B cell (primary cell): ENCODE results near the gene ASTE1. TPM values are rescaled to one million over a fixed set of nuclear protein-coding genes. Genes with fewer than 3 reads are reported as not detected.

ENCODE experiments used
- ATAC-seq: fragments of 200-7000 bp; cut with Tn5 transposase; one replicate; pipeline ENCODE4 v1.10.0; 2021; ENCODE audit warnings: low read depth, mild to moderate bottlenecking, moderate number of reproducible peaks, moderate library complexity
- CTCF ChIA-PET: fragments of 350-600 bp; sonication (Branson Sonifier 250); formaldehyde crosslinking; loops from one replicate; lab custom pipeline; 2021; ENCODE audit warnings: antibody characterized with exemption, inconsistent platforms; lab: Charles Lee
- POLR2A ChIA-PET: fragments of 350-600 bp; sonication (Branson Sonifier 250); formaldehyde crosslinking; loops from one replicate; lab custom pipeline; 2021; ENCODE audit warnings: antibody characterized with exemption; lab: Charles Lee
- DNase-seq: peaks from one replicate; pipeline ENCODE4 v3.0.0; 2013
- H2AFZ ChIP-seq: 2 replicates; pipeline ENCODE4 v1.6.1; 2012; ENCODE audit warnings: mild to moderate bottlenecking, low read depth, low read length; ENCODE audit not compliant: insufficient read depth, poor library complexity, severe bottlenecking
- H3K27ac ChIP-seq, 2 donors: 1 replicate in 1 of 2; 2 replicates in 1 of 2; pipeline ENCODE4 v1.5.1; 2012 to 2013; ENCODE audit warnings: low read length in 2 of 2, mild to moderate bottlenecking in 2 of 2, moderate library complexity in 1 of 2
- H3K27me3 ChIP-seq, 4 experiments: fragments of 200-600 bp in 1 of 4; sonication (generic) in 1 of 4; replicated peaks in 1 of 4; 1 replicate in 2 of 4; 2 replicates in 2 of 4; pipeline versions ENCODE4 v1.6.1 to v1.7.0; 2013 to 2016; ENCODE audit warnings: low read length in 3 of 4, mild to moderate bottlenecking in 2 of 4, mixed read lengths in 1 of 4, moderate library complexity in 1 of 4; ENCODE audit not compliant: insufficient read depth in 4 of 4, control insufficient read depth in 3 of 4; ENCODE audit errors: control extremely low read depth in 1 of 4
- H3K36me3 ChIP-seq, 2 experiments: replicated peaks in 1 of 2; 1 replicate in 1 of 2; 2 replicates in 1 of 2; pipeline versions ENCODE4 v1.6.1 to v1.7.1; 2013; ENCODE audit warnings: low read length in 1 of 2; ENCODE audit not compliant: insufficient read depth in 2 of 2, control insufficient read depth in 1 of 2; ENCODE audit errors: control extremely low read depth in 1 of 2, extremely low read depth in 1 of 2
- H3K4me1 ChIP-seq, 2 donors: fragments of 200-600 bp in 1 of 2; sonication (generic) in 1 of 2; 1 replicate in 1 of 2; 2 replicates in 1 of 2; pipeline versions ENCODE4 v1.5.1 to v1.6.1; 2013 to 2017; ENCODE audit warnings: low read length in 2 of 2; ENCODE audit not compliant: control insufficient read depth in 2 of 2, insufficient read depth in 2 of 2
- H3K4me2 ChIP-seq: replicated peaks from 2 replicates; pipeline ENCODE3; 2012; ENCODE audit warnings: mild to moderate bottlenecking, low read depth, low read length; ENCODE audit not compliant: poor library complexity, severe bottlenecking
- H3K4me3 ChIP-seq, 5 experiments: fragments of 200-600 bp in 1 of 5; sonication (generic) in 1 of 5; 1 replicate in 3 of 5; 2 replicates in 2 of 5; pipeline versions ENCODE4 v1.5.1 to v1.7.0; 2011 to 2016; ENCODE audit warnings: low read length in 4 of 5, mild to moderate bottlenecking in 4 of 5, low read depth in 2 of 5, control low read depth in 1 of 5, moderate library complexity in 1 of 5; ENCODE audit not compliant: insufficient read depth in 1 of 5; ENCODE audit errors: control extremely low read depth in 1 of 5, extremely low read depth in 1 of 5
- H3K79me2 ChIP-seq: fragments of 200-600 bp; sonication (generic); one replicate; pipeline ENCODE4 v1.6.0; 2016; ENCODE audit warnings: low read length; ENCODE audit not compliant: control insufficient read depth, insufficient read depth
- H3K9ac ChIP-seq: fragments of 200-600 bp; sonication (generic); 2 replicates; pipeline ENCODE4 v1.6.1; 2017; ENCODE audit warnings: mild to moderate bottlenecking, low read length, moderate library complexity
- H3K9me3 ChIP-seq, 3 donors: one replicate each; pipeline versions ENCODE4 v1.6.1 to v1.7.1; 2013; ENCODE audit warnings: low read length in 2 of 3; ENCODE audit not compliant: control insufficient read depth in 2 of 3, insufficient read depth in 1 of 3; ENCODE audit errors: control extremely low read depth in 1 of 3
- H4K20me1 ChIP-seq: 2 replicates; pipeline ENCODE4 v1.6.0; 2012; ENCODE audit warnings: mild to moderate bottlenecking, low read length; ENCODE audit not compliant: insufficient read depth, control insufficient read depth, poor library complexity, severe bottlenecking
- H3K27ac Mint-ChIP-seq: one replicate; pipeline ENCODE4 v1.8.0; 2021; ENCODE audit warnings: mixed read lengths
- H3K27me3 Mint-ChIP-seq: one replicate; pipeline ENCODE4 v1.8.0; 2021; ENCODE audit warnings: mixed read lengths
- H3K4me1 Mint-ChIP-seq: one replicate; pipeline ENCODE4 v1.8.0; 2021; ENCODE audit warnings: mixed read lengths
- H3K4me3 Mint-ChIP-seq: one replicate; pipeline ENCODE4 v1.8.0; 2021; ENCODE audit warnings: mixed read lengths
- H3K9me3 Mint-ChIP-seq: one replicate; pipeline ENCODE4 v1.8.0; 2022; ENCODE audit warnings: mixed read lengths; ENCODE audit not compliant: insufficient read depth
- EZH2 ChIP-seq: IDR thresholded peaks from 2 replicates; pipeline ENCODE4 v1.6.1; 2012; ENCODE audit warnings: borderline replicate concordance, low read depth, mild to moderate bottlenecking, moderate library complexity, low read length; ENCODE audit not compliant: insufficient read depth, poor library complexity, severe bottlenecking
- WGBS: methylation state at CpG from one replicate; pipeline ENCODE4 v1.1.5; 2013; ENCODE audit warnings: missing lambda C conversion rate; ENCODE audit not compliant: insufficient coverage; 5-methylcytosine and 5-hydroxymethylcytosine counted together
- intact Hi-C: fragments of 100-400 bp; cut with micrococcal nuclease; formaldehyde crosslinking; loops from one replicate; pipeline ENCODE4 v1.10.0; 2022
- polyA plus RNA-seq: library from polyadenylated mRNA; depleted of rRNA; stranded (reverse); fragments of >200 nt; gene quantifications from 2 replicates; pipeline ENCODE4 v1.2.3, GENCODE V29; 2012
- total RNA-seq, 2 donors: library from RNA; stranded (reverse); fragments of 120-200 nt in 1 of 2; gene quantifications; 1 replicate in 1 of 2; 2 replicates in 1 of 2; pipeline versions ENCODE4 v1.2.3 to v1.2.4, GENCODE V29; 2013 to 2022
- TF ChIP-seq, protein P1 (sequence below): fragments of 200-600 bp; IDR thresholded peaks from one replicate; pipeline ENCODE4 v1.8.0; 2022; ENCODE audit warnings: antibody characterized with exemption, mild to moderate bottlenecking

The ASTE1 gene
- total and polyA plus RNA-seq, 2 donors (not counting 1 experiment from before 2014, with no cell fraction given): 7.3 to 21.8 TPM

DNA sequence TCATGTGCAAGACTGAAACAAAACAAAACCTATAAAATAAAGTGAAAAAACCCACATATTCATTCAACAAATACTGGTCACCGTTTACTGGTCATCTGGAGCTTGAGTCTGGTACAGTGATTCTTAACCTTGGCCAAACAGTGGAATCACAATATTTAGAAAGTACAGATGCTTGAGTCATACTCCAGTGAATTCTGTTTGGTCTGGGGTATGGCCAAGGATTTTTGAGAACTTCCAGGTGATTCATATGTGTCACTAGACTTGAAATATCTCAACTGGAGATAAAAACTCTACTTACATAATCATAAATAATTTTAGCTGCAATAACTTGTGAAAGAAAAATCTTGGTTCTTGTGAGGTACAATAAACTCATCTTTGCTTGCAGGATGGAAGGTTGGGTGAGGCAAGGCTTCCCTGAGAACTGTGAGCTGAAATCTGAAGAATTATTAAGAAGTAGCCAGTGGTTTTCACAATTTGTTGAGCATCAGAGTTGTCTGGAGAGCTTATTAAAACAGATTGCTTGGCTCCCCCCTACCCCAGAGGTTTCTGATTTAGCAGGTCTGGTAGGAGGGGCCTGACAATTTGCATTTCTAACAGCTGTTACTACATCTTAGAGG, 9.7 kb upstream of the ASTE1 start:
- POLR2A ChIA-PET: no interaction called here
- Histone ChIP-seq H3K4me3 (no peak overlapping the region), H3K9me3 (no peaks in the 10 kb centered on the region), H4K20me1 (no peaks in the 10 kb centered on the region), H3K36me3 (no peaks in the 10 kb centered on the region), H3K27me3 (no peaks in the 10 kb centered on the region), H3K9ac (no peak overlapping the region), H3K4me2 (no peak overlapping the region), H2AFZ (no peak overlapping the region), H3K27ac (no peak overlapping the region), H3K79me2 (no peaks in the 10 kb centered on the region), H3K4me1 (no peaks in the 10 kb centered on the region)
- intact Hi-C loops: loop anchor here (10.0 kb wide), 1 partner anchor 758 kb away; no protein-coding TSS in a partner anchor
- CTCF ChIA-PET: interaction anchor here (1.4 kb wide), 1 partner anchor 1305 kb away, joined by 4 read pairs; no protein-coding TSS in a partner anchor
- DNase-seq: no peak
- Mint-ChIP-seq H3K9me3 (no peaks in the 10 kb centered on the region), H3K27ac (no peak overlapping the region), H3K27me3 (peaks cover 2% of the 10 kb centered on the region), H3K4me3 (no peak overlapping the region), H3K4me1 (no peaks in the 10 kb centered on the region)
- TF ChIP-seq, protein P1, sequence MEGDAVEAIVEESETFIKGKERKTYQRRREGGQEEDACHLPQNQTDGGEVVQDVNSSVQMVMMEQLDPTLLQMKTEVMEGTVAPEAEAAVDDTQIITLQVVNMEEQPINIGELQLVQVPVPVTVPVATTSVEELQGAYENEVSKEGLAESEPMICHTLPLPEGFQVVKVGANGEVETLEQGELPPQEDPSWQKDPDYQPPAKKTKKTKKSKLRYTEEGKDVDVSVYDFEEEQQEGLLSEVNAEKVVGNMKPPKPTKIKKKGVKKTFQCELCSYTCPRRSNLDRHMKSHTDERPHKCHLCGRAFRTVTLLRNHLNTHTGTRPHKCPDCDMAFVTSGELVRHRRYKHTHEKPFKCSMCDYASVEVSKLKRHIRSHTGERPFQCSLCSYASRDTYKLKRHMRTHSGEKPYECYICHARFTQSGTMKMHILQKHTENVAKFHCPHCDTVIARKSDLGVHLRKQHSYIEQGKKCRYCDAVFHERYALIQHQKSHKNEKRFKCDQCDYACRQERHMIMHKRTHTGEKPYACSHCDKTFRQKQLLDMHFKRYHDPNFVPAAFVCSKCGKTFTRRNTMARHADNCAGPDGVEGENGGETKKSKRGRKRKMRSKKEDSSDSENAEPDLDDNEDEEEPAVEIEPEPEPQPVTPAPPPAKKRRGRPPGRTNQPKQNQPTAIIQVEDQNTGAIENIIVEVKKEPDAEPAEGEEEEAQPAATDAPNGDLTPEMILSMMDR: no peak
- TF ChIP-seq EZH2: no peak
- ATAC-seq: no peak
- no CpG with 5 or more reads among the region's 1 CpG for WGBS

DNA sequence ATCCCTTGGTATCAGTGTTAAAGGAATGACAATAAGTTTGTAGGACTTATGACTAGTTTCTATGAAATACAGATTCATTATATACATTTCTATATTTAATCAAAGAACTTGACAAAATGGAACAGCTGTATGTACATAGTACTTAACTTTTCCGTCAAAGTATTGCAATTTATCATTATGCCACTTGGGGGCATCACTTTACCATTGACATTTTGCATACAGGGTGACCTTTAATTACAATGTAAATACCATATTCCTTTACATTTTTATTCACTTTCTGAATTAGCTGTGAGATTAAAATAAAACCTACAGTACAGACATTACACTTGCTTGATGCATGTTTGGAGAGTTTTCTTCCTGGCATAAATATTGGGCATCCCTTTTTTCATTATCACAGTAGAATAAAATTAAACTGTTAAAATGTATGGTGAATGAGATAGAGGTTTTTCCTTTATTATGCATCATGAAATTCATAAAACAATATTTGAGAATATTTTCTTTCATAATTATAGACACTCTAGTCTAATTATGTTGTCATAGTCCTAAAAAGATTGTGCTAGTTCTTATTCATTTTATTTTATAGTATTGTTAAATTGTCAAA, 7.0 kb upstream of the ASTE1 start:
- Mint-ChIP-seq H3K27ac (no peak overlapping the region), H3K9me3 (no peaks in the 10 kb centered on the region), H3K27me3 (no peaks in the 10 kb centered on the region), H3K4me3 (no peak overlapping the region), H3K4me1 (no peaks in the 10 kb centered on the region)
- H3K79me2 ChIP-seq: no peaks in the 10 kb centered on the region
- no peaks in the 10 kb centered on the region for H3K36me3 ChIP-seq
- ChIA-PET POLR2A (no interaction called here), CTCF (interaction anchor here (1.0 to 2.5 kb wide), 8 partner anchors 9 to 1317 kb away, joined by 3 to 12 read pairs (median 6); no protein-coding TSS in a partner anchor)
- no peak overlapping the region for H3K4me2 ChIP-seq
- no peaks in the 10 kb centered on the region for H3K4me1 ChIP-seq
- H3K4me3 ChIP-seq: no peak overlapping the region
- H3K27me3 ChIP-seq: no peaks in the 10 kb centered on the region
- peak; percentile 62 for DNase-seq
- no peaks in the 10 kb centered on the region for H3K9me3 ChIP-seq
- intact Hi-C loops: loop anchor here (2.0 to 10.0 kb wide), 2 partner anchors 761 to 1309 kb away; no protein-coding TSS in a partner anchor
- no CpG with 5 or more reads among the region's 1 CpG for WGBS
- no peak overlapping the region for H3K9ac ChIP-seq
- H2AFZ ChIP-seq: peak overlapping the region; percentile 13
- ATAC-seq: peak; percentile 54
- H4K20me1 ChIP-seq: no peaks in the 10 kb centered on the region
- no peak for TF ChIP-seq EZH2
- TF ChIP-seq, protein P1: peak; percentile 87
- no peak overlapping the region for H3K27ac ChIP-seq
